NB4 (cell line): ENCODE data around the gene BAZ2B.

Experiments used
- POLR2A ChIP-seq: IDR thresholded peaks from 2 replicates; pipeline ENCODE4 v1.6.1; 2011; ENCODE audit warnings: mild to moderate bottlenecking; ENCODE audit not compliant: insufficient read length; ENCODE audit errors: extremely low read depth
- TF ChIP-seq, protein P1 (sequence below): IDR thresholded peaks from one replicate; pipeline ENCODE4 v1.5.1; 2012; ENCODE audit warnings: low read depth, low read length

GRCh38 chr2:159455330-159455918 lies 160.9 kb downstream of the BAZ2B start:
- TF ChIP-seq, protein P1, sequence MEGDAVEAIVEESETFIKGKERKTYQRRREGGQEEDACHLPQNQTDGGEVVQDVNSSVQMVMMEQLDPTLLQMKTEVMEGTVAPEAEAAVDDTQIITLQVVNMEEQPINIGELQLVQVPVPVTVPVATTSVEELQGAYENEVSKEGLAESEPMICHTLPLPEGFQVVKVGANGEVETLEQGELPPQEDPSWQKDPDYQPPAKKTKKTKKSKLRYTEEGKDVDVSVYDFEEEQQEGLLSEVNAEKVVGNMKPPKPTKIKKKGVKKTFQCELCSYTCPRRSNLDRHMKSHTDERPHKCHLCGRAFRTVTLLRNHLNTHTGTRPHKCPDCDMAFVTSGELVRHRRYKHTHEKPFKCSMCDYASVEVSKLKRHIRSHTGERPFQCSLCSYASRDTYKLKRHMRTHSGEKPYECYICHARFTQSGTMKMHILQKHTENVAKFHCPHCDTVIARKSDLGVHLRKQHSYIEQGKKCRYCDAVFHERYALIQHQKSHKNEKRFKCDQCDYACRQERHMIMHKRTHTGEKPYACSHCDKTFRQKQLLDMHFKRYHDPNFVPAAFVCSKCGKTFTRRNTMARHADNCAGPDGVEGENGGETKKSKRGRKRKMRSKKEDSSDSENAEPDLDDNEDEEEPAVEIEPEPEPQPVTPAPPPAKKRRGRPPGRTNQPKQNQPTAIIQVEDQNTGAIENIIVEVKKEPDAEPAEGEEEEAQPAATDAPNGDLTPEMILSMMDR: no peak
- TF ChIP-seq POLR2A: no peak
